Measurements from ENCODE around the gene HOXB3.
A peak's percentile ranks its signal among the peaks of the same experiment; 100 is the strongest.

GRCh38 chr17:48633266-48633677, 43.2 kb upstream of the HOXB3 start:
- TF ChIP-seq, protein P1, sequence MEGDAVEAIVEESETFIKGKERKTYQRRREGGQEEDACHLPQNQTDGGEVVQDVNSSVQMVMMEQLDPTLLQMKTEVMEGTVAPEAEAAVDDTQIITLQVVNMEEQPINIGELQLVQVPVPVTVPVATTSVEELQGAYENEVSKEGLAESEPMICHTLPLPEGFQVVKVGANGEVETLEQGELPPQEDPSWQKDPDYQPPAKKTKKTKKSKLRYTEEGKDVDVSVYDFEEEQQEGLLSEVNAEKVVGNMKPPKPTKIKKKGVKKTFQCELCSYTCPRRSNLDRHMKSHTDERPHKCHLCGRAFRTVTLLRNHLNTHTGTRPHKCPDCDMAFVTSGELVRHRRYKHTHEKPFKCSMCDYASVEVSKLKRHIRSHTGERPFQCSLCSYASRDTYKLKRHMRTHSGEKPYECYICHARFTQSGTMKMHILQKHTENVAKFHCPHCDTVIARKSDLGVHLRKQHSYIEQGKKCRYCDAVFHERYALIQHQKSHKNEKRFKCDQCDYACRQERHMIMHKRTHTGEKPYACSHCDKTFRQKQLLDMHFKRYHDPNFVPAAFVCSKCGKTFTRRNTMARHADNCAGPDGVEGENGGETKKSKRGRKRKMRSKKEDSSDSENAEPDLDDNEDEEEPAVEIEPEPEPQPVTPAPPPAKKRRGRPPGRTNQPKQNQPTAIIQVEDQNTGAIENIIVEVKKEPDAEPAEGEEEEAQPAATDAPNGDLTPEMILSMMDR (optimal IDR thresholded peaks at IDR 0.05 in 1 of 3, IDR thresholded peaks at IDR 0.05 in 1 of 3, conservative IDR thresholded peaks at IDR 0.05 in 1 of 3; ENCODE audit: extremely low read depth in 1 of 3, insufficient read depth in 2 of 3, low read length in 3 of 3), result no peak
- TF ChIP-seq EZH2 (IDR thresholded peaks at IDR 0.05; ENCODE audit: low read length), result peak; percentile 98
